SK-N-MC (cell line): ENCODE measurements around the gene MUSTN1.

ENCODE experiments used
- DNase-seq: peaks from one replicate; pipeline ENCODE4 v3.0.0-alpha.2; 2011; ENCODE audit warnings: low read depth, low spot score
- H3K27ac ChIP-seq: fragments of 200-600 bp; sonication (generic); 2 replicates; pipeline ENCODE4 v1.5.1; 2016; ENCODE audit warnings: mixed run types
- H3K36me3 ChIP-seq: fragments of 200-600 bp; sonication (generic); 2 replicates; pipeline ENCODE4 v1.6.1; 2017; ENCODE audit warnings: antibody characterized with exemption, low read length, mixed read lengths; ENCODE audit not compliant: insufficient read depth
- H3K4me3 ChIP-seq: fragments of 200-600 bp; sonication (generic); 2 replicates; pipeline ENCODE4 v1.5.1; 2016
- H3K9ac ChIP-seq: fragments of 200-600 bp; sonication (generic); 2 replicates; pipeline ENCODE4 v1.8.0; 2017; ENCODE audit warnings: mixed run types, mixed read lengths; ENCODE audit not compliant: insufficient read length
- H3K9me3 ChIP-seq: fragments of 200-600 bp; sonication (generic); 2 replicates; pipeline ENCODE4 v1.6.1; 2017; ENCODE audit warnings: low read depth, mild to moderate bottlenecking, antibody characterized with exemption, low read length, moderate library complexity, mixed read lengths
- EZH2 ChIP-seq: fragments of 200-600 bp; sonication (generic); IDR thresholded peaks from one replicate; pipeline ENCODE4 v1.6.1; 2017; ENCODE audit warnings: antibody characterized with exemption
- FOXP2 ChIP-seq: optimal IDR thresholded peaks from 2 replicates; pipeline ENCODE3; 2011; ENCODE audit warnings: mild to moderate bottlenecking, moderate library complexity; ENCODE audit not compliant: insufficient read depth; ENCODE audit errors: extremely low read length, control extremely low read depth
- POLR2AphosphoS5 ChIP-seq: IDR thresholded peaks from 2 replicates; pipeline ENCODE4 v1.6.1; 2012; ENCODE audit warnings: mild to moderate bottlenecking, low read depth, low read length, borderline replicate concordance

MUSTN1 gene

DNA sequence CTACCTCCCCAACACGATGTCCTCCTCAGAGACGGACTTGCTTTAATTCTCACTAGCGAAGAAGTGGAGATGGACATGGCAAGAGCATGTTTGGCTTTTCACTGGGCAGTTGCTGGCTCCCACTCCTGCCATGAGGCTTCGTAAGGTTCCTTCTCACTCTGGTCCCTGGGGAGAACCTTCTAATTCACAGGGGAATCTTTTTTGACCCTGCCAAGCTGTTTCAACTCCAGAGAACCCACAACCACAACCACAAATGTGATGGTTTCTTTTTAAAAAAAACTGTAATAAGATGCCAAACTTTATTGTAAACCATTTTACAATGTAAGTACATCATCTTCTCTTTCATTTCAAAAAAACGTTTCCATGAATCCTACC, 1.6 kb upstream of the MUSTN1 start:
- no peak overlapping the region for H3K9ac ChIP-seq
- DNase-seq: no peak
- no peak overlapping the region for H3K4me3 ChIP-seq
- H3K9me3 ChIP-seq: no peaks in the 10 kb centered on the region
- H3K36me3 ChIP-seq: no peaks in the 10 kb centered on the region
- no peak overlapping the region for H3K27ac ChIP-seq
- no peak for TF ChIP-seq EZH2

GRCh38 chr3:52835766-52836470, 1.1 kb upstream of the MUSTN1 start:
- H3K9ac ChIP-seq: no peak overlapping the region
- TF ChIP-seq FOXP2 (no peak), EZH2 (no peak), POLR2AphosphoS5 (no peak)
- no peak overlapping the region for H3K4me3 ChIP-seq
- no peak for DNase-seq
- no peak overlapping the region for H3K27ac ChIP-seq
- no peaks in the 10 kb centered on the region for H3K36me3 ChIP-seq
- no peaks in the 10 kb centered on the region for H3K9me3 ChIP-seq

GRCh38 chr3:52833202-52833601, 1.6 kb downstream of the MUSTN1 start:
- no peak for DNase-seq
- TF ChIP-seq POLR2AphosphoS5: no peak
- TF ChIP-seq EZH2: no peak
- no peak for TF ChIP-seq FOXP2
- H3K9me3 ChIP-seq: no peaks in the 10 kb centered on the region
- H3K36me3 ChIP-seq: no peaks in the 10 kb centered on the region
- H3K4me3 ChIP-seq: no peak overlapping the region
- no peak overlapping the region for H3K27ac ChIP-seq
- H3K9ac ChIP-seq: no peak overlapping the region

GRCh38 chr3:52831500-52832301, 3.1 kb downstream of the MUSTN1 start:
- Histone ChIP-seq H3K9me3 (no peaks in the 10 kb centered on the region), H3K27ac (no peak overlapping the region), H3K36me3 (no peaks in the 10 kb centered on the region), H3K9ac (no peak overlapping the region), H3K4me3 (no peak overlapping the region)
- no peak for DNase-seq
- TF ChIP-seq FOXP2: no peak
- no peak for TF ChIP-seq POLR2AphosphoS5
- TF ChIP-seq EZH2: no peak

GRCh38 chr3:52830535-52831258, 4.1 kb downstream of the MUSTN1 start, which contains the start of gene ITIH4:
Gene ITIH4 (minus strand): TSS chr3:52830672. CDS start chr3:52830642, 30 bp downstream.
- no peak within 1 kb of the TSS for H3K27ac ChIP-seq

DNA sequence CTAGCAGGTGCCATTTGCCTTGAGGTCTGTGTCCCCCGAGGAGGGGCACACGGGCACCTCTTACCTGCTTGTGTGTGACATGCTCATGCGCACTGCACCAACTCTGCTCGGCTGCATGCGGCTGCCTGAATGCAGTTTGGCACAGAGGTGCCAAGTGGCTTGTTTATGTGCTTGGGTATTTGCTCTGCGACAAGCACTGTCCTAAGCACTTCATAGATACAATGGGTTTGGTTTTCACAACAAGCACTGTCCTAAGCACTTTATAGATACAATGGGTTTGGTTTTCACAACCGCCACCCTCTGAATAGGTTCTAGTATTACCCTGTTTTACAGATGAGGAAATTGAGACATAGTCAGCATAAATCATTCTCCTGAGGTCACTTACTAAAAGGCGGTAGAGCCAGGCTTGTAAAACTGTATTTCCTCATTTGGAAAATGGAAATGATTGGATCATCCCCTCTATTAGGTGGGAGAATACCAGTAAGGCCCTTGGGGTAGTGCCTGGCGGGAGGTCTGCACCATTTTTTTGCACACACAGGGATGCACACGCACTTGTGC, 4.8 kb downstream of the MUSTN1 start:
- Histone ChIP-seq H3K4me3 (no peak overlapping the region), H3K36me3 (no peaks in the 10 kb centered on the region), H3K27ac (no peak overlapping the region), H3K9me3 (no peaks in the 10 kb centered on the region), H3K9ac (no peak overlapping the region)
- no peak for DNase-seq
- no peak for TF ChIP-seq FOXP2
- TF ChIP-seq POLR2AphosphoS5: no peak
- TF ChIP-seq EZH2: no peak

More at GRCh38 chr3:52830535-52831258, 4.1 kb downstream of the MUSTN1 start, which contains the start of gene ITIH4:
- Histone ChIP-seq H3K36me3 (no peaks in the 10 kb centered on the region), H3K9me3 (no peaks in the 10 kb centered on the region), H3K9ac (no peak within 1 kb of the TSS), H3K4me3 (no peak within 1 kb of the TSS)
- TF ChIP-seq FOXP2 (no peak), POLR2AphosphoS5 (no peak), EZH2 (no peak)
- no peak for DNase-seq

DNA sequence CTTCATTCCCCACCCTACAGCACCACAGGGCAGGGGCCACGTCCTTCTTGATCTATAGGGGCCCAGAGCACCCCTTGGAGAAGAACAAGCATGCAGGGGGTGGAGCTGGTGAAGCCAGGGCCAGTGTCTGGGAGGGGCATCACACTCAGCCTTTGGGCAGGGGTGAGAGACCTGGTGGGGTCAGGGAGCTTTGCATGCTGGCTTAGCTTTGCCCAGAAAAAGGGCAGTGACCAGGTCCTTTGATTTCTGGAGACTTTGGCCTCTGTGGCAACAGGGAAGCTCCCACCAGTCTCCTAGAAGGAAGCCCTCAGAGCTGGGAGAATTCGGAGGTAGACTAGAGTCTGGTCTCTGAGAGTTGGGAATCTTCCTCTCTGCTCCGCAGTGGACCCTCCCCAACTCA, 5.3 kb downstream of the MUSTN1 start:
- Histone ChIP-seq H3K27ac (no peak overlapping the region), H3K36me3 (no peaks in the 10 kb centered on the region), H3K9ac (no peak overlapping the region), H3K9me3 (no peaks in the 10 kb centered on the region), H3K4me3 (no peak overlapping the region)
- no peak for DNase-seq
- TF ChIP-seq EZH2 (no peak), FOXP2 (no peak)

DNA sequence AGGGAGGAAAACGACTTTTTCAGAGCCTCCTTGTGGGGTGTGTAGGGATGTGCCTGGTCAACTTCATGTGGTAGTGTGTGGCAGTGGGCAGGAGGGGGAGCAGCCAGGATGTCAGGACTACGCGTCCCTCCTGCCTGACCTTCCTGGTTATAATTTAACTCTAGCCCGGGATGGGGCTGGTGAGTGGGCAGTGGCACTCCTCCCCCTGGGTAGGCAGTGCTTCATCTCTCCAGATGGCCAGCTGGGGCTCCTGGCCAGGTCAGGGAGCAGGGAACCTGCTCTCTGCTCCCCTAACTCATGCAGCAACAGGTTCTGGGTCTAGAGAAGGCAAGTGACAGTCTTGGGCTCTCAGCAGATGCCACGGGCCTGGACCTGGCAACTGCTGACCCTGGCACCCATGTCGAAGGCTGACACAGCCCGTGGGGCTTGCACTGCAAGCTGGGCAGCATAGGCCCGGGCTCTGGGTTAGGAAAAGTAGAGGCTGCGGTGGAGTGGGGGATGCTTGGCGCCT, 6.9 kb downstream of the MUSTN1 start:
- no peak for TF ChIP-seq EZH2
- no peak for TF ChIP-seq POLR2AphosphoS5
- TF ChIP-seq FOXP2: no peak
- no peak for DNase-seq
- Histone ChIP-seq H3K9ac (no peak overlapping the region), H3K9me3 (no peaks in the 10 kb centered on the region), H3K27ac (no peak overlapping the region), H3K36me3 (no peaks in the 10 kb centered on the region), H3K4me3 (no peak overlapping the region)
